Osteocyte (in vitro differentiated cells): ENCODE data around the gene PSENEN. TPM values are rescaled to one million over a fixed set of nuclear protein-coding genes. Genes with fewer than 3 reads are reported as not detected.

Experiments used
- DNase-seq: peaks from one replicate; pipeline ENCODE4 v3.0.0; 2021; ENCODE audit warnings: mixed read lengths; ENCODE audit not compliant: unreplicated experiment; ENCODE audit errors: extremely low spot score
- H3K27ac Mint-ChIP-seq: one replicate; pipeline ENCODE4 v1.8.0; 2021; ENCODE audit warnings: mild to moderate bottlenecking, mixed read lengths; ENCODE audit not compliant: unreplicated experiment
- H3K27me3 Mint-ChIP-seq: one replicate; pipeline ENCODE4 v1.8.0; 2021; ENCODE audit warnings: mixed read lengths; ENCODE audit not compliant: unreplicated experiment
- H3K36me3 Mint-ChIP-seq: one replicate; pipeline ENCODE4 v1.8.0; 2021; ENCODE audit warnings: mixed read lengths; ENCODE audit not compliant: unreplicated experiment
- H3K4me1 Mint-ChIP-seq: one replicate; pipeline ENCODE4 v1.8.0; 2021; ENCODE audit warnings: mixed read lengths; ENCODE audit not compliant: unreplicated experiment
- H3K4me3 Mint-ChIP-seq: one replicate; pipeline ENCODE4 v1.8.0; 2021; ENCODE audit warnings: mild to moderate bottlenecking, moderate library complexity, mixed read lengths; ENCODE audit not compliant: unreplicated experiment
- H3K9me3 Mint-ChIP-seq: one replicate; pipeline ENCODE4 v1.8.0; 2021; ENCODE audit warnings: mixed read lengths; ENCODE audit not compliant: unreplicated experiment
- total RNA-seq: library from RNA; stranded (reverse); gene quantifications from 2 replicates; pipeline ENCODE4 v1.2.1, GENCODE V29; 2021
- TF ChIP-seq, protein P1 (sequence below): fragments of 200-600 bp; sonication (generic); IDR thresholded peaks from 2 replicates; pipeline ENCODE4 v1.5.0; 2021; ENCODE audit warnings: antibody characterized with exemption, mild to moderate bottlenecking, moderate library complexity

PSENEN gene
- total RNA-seq, 1 donor from 2014 or later: 72.6 TPM

DNA sequence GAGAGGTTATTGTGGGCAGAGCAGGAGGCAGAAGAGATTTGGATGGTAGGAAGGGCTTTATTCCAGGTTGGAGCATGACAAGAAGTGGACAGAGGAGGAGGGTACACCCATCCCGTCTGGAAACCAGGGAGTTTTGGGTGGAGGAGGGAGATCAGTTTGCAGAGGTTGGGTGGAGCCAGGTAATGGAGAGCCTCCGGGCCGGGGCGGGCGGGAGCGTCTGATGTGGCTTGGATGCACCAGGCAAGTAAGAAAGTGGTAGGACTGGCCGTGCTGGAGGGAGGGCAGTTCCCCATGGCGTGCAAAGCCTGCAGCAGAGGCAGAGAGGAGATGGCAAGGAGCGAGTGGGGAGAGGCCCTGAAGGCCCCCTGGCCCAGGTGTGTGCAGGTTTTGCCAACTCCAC lies 14.1 kb upstream of the PSENEN start:
- no peak for DNase-seq
- Mint-ChIP-seq H3K27ac (no peak overlapping the region), H3K9me3 (no peaks in the 10 kb centered on the region), H3K4me3 (no peak overlapping the region), H3K4me1 (no peaks in the 10 kb centered on the region), H3K27me3 (no peaks in the 10 kb centered on the region), H3K36me3 (peaks cover 56% of the 10 kb centered on the region)
- TF ChIP-seq, protein P1, sequence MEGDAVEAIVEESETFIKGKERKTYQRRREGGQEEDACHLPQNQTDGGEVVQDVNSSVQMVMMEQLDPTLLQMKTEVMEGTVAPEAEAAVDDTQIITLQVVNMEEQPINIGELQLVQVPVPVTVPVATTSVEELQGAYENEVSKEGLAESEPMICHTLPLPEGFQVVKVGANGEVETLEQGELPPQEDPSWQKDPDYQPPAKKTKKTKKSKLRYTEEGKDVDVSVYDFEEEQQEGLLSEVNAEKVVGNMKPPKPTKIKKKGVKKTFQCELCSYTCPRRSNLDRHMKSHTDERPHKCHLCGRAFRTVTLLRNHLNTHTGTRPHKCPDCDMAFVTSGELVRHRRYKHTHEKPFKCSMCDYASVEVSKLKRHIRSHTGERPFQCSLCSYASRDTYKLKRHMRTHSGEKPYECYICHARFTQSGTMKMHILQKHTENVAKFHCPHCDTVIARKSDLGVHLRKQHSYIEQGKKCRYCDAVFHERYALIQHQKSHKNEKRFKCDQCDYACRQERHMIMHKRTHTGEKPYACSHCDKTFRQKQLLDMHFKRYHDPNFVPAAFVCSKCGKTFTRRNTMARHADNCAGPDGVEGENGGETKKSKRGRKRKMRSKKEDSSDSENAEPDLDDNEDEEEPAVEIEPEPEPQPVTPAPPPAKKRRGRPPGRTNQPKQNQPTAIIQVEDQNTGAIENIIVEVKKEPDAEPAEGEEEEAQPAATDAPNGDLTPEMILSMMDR: no peak

DNA sequence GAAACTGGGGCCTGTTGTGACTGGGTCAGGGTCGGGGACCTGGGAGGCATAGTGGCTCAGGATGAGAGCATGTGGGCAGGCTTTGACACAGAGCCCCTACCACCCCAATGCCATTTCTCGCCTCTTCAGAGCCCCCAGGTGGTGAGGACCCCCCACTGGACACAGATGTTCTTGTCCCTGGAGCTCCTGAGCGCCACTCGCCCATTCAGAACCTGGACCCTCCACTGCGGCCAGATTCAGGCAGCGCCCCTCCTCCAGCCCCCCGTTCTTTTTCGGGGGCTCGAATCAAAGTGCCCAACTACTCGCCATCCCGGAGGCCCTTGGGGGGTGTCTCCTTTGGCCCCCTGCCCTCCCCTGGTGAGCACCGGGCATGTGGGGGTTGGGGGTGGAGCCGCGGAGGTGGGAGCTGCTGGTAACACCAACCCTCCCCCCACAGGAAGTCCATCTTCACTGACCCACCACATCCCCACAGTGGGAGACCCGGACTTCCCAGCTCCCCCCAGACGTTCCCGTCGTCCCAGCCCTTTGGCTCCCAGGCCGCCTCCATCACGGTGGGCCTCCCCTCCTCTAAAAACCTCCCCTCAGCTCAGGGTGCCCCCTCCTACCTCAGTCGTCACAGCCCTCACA lies 13.6 kb upstream of the PSENEN start:
- no peaks in the 10 kb centered on the region for H3K27me3 Mint-ChIP-seq
- no peak overlapping the region for H3K27ac Mint-ChIP-seq
- H3K36me3 Mint-ChIP-seq: peaks cover 58% of the 10 kb centered on the region
- no peak for DNase-seq
- no peaks in the 10 kb centered on the region for H3K4me1 Mint-ChIP-seq
- H3K9me3 Mint-ChIP-seq: no peaks in the 10 kb centered on the region
- H3K4me3 Mint-ChIP-seq: no peak overlapping the region
- TF ChIP-seq, protein P1: no peak

DNA sequence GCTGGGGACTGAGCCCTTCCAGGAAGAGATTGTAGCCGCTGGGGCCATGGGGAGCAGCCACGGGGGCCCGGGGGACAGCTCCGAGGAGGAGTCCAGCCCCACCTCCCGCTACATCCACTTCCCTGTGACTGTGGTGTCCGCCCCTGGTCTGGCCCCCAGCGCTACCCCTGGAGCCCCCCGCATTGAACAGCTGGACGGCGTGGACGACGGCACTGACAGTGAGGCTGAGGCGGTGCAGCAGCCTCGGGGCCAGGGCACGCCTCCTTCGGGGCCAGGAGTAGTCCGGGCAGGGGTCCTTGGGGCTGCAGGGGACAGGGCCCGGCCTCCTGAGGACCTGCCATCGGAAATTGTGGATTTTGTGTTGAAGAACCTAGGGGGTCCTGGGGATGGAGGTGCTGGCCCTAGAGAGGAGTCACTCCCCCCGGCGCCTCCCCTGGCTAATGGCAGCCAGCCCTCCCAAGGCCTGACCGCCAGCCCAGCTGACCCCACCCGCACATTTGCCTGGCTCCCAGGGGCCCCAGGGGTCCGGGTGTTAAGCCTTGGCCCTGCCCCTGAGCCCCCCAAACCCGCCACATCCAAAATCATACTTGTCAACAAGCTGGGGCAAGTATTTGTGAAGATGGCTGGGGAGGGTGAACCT lies 12.8 kb upstream of the PSENEN start:
- H3K4me1 Mint-ChIP-seq: no peaks in the 10 kb centered on the region
- H3K4me3 Mint-ChIP-seq: no peak overlapping the region
- TF ChIP-seq, protein P1: no peak
- no peak overlapping the region for H3K27ac Mint-ChIP-seq
- peaks cover 62% of the 10 kb centered on the region for H3K36me3 Mint-ChIP-seq
- no peak for DNase-seq
- H3K27me3 Mint-ChIP-seq: no peaks in the 10 kb centered on the region
- H3K9me3 Mint-ChIP-seq: no peaks in the 10 kb centered on the region

DNA sequence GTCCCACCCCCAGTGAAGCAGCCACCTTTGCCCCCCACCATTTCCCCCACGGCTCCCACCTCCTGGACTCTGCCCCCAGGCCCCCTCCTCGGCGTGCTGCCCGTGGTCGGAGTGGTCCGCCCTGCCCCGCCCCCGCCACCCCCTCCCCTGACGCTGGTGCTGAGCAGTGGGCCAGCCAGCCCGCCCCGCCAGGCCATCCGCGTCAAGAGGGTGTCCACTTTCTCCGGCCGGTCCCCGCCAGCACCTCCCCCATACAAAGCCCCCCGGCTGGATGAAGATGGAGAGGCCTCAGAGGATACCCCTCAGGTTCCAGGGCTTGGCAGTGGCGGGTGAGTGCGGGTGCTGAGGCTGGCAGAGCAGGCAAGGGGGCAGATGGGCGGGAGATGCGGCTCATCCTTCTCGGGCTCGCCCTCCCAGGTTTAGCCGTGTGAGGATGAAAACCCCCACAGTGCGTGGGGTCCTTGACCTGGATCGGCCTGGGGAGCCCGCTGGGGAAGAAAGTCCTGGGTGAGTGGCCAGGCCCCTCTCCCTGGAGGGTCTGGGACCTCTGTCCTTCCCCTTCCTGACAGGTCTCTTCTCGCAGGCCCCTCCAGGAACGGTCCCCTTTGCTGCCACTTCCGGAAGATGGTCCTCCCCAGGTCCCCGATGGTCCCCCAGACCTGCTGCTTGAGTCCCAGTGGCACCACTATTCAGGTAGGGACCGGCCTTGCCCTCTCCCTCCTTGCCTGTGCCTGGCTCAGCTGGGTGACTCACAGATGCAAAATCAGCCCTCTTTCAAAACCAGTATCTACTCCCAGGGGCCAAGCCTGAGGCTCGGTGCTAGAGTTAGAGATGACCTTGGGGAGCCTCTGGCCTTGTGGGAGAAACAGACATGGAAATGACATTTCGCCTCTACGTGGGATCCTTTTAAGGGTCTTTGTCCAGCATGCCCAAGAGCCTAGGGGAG lies 12.0 kb upstream of the PSENEN start:
- Mint-ChIP-seq H3K4me1 (no peaks in the 10 kb centered on the region), H3K27me3 (no peaks in the 10 kb centered on the region), H3K27ac (no peak overlapping the region), H3K36me3 (peaks cover 58% of the 10 kb centered on the region), H3K4me3 (no peak overlapping the region), H3K9me3 (no peaks in the 10 kb centered on the region)
- TF ChIP-seq, protein P1: no peak
- DNase-seq: no peak

DNA sequence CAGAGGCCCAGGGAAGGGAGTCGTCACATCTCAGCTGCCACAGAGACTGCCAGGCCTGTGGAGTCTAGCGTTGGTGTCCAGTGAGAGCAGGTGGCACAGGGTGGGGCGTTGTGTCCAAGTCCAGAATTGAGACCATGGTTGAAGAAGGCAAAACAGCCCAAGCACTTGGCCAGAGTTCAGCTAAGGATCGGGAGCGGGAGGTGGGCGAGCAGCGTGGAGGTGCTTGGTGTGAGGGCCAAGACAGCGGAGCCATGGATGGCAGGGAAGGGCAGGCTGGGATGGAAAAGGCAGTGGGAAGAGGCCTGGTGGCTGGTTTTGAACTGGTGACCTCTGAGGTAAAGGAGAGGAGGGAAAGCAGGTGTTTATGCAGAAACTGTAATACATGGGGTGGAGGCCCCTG lies 11.2 kb upstream of the PSENEN start:
- Mint-ChIP-seq H3K27ac (no peak overlapping the region), H3K27me3 (no peaks in the 10 kb centered on the region), H3K4me1 (no peaks in the 10 kb centered on the region), H3K4me3 (no peak overlapping the region), H3K36me3 (peaks cover 56% of the 10 kb centered on the region), H3K9me3 (no peaks in the 10 kb centered on the region)
- TF ChIP-seq, protein P1: no peak
- DNase-seq: no peak
